Measurements from ENCODE around the gene ZP2.

- TF ChIP-seq, protein P1, sequence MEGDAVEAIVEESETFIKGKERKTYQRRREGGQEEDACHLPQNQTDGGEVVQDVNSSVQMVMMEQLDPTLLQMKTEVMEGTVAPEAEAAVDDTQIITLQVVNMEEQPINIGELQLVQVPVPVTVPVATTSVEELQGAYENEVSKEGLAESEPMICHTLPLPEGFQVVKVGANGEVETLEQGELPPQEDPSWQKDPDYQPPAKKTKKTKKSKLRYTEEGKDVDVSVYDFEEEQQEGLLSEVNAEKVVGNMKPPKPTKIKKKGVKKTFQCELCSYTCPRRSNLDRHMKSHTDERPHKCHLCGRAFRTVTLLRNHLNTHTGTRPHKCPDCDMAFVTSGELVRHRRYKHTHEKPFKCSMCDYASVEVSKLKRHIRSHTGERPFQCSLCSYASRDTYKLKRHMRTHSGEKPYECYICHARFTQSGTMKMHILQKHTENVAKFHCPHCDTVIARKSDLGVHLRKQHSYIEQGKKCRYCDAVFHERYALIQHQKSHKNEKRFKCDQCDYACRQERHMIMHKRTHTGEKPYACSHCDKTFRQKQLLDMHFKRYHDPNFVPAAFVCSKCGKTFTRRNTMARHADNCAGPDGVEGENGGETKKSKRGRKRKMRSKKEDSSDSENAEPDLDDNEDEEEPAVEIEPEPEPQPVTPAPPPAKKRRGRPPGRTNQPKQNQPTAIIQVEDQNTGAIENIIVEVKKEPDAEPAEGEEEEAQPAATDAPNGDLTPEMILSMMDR (IDR thresholded peaks at IDR 0.05) = no peak
- TF ChIP-seq ZFX (IDR thresholded peaks at IDR 0.05; ENCODE audit: borderline replicate concordance) = no peak
Measured at GRCh38 chr16:21199607-21200218, 11.7 kb downstream of the ZP2 start.
